Right renal cortex interstitium (tissue), 3 donors: ENCODE measurements around the gene CD300LD. TPM values are rescaled to one million over a fixed set of nuclear protein-coding genes. Genes with fewer than 3 reads are reported as not detected.

ENCODE experiments used
- DNase-seq, 3 donors: peaks; one replicate each; pipeline ENCODE4 v3.0.0-alpha.2; 2013; ENCODE audit warnings: low read depth in 3 of 3, low spot score in 2 of 3
- polyA plus RNA-seq, 3 donors: library from polyadenylated mRNA; unstranded; fragments of 120-200 nt; gene quantifications; one replicate each; pipeline ENCODE4 v1.2.1, GENCODE V29; 2013; ENCODE audit not compliant: insufficient read length in 3 of 3

The CD300LD gene
- polyA plus RNA-seq, 3 donors, result not detected

DNA sequence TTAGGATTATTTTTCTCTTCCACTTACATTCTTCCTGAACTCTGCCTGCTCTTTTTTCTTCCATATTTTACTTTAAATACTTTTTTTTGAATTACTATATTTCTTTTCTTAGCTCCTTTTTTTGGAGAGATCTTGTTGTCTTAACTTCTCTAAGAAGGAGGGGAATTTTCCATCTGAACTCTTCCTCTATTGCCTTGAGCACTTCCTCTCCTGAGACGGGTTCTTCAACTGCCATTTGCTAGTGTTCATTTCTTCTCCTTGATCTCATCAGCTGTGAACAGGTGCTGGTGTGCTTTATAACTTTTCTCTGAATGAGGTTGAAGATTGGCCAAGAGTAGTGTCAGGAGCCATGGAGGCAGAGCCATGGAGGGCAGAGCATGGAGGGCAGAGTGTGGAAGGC, 15.1 kb upstream of the CD300LD start:
- no peak for DNase-seq

DNA sequence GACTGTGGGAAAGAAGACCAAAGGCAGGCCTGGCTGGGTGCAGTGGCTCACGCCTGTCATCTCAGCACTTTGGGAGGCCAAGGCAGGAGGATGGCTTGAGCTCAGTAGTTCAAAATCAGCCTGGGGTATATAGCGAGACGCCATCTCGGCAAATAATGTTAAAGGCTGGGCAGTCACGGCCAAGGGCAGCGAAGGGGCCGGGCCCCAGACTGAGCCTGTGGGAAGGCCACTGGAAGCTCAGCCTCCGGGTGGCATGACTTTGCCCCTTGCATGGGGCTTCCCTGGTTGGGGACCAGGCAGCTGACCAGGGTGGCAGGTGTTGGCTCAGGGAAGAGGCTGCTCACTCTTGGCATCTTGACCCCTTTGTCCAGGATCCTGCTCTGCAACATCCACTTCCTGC, 14.0 kb upstream of the CD300LD start:
- no peak for DNase-seq

DNA sequence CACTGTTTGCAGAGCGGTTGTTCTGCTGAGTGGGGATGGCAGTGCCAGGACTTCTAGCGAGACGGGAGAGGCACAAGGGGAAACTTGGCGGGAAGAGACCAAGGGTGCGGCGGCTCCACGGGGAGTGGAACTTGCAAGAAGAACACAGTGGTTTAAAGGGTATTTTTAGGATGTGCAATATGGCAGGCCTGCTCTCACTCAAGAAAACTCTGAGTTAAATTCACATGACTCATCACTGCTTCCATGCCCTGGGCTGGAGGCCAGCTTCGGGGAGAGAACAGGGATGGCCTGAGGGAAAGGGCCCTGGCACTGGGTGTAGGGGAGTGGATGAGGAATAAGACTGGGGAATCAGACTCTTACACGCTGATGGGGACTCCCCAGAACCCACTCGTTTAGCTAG, 13.3 kb upstream of the CD300LD start:
- DNase-seq, result no peak

DNA sequence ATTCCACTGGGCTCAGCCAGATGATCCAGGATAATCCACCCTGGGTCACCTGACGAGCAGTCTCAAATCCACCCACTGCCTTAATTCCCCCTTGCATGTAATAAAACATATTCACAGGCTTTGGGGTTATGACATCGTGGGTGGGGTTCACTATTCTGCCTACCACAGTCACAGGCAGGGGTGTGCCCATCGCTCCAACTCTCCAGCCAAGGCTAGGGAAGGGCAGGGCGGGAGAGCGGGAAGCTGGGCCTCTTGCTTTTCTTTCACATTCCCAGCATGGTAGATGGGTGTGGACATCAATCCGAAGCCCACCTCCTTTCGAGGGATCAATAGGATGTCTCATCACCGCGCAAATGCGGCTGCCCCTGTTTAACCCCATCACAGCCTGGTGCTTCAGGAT, 12.7 kb upstream of the CD300LD start:
- no peak for DNase-seq

DNA sequence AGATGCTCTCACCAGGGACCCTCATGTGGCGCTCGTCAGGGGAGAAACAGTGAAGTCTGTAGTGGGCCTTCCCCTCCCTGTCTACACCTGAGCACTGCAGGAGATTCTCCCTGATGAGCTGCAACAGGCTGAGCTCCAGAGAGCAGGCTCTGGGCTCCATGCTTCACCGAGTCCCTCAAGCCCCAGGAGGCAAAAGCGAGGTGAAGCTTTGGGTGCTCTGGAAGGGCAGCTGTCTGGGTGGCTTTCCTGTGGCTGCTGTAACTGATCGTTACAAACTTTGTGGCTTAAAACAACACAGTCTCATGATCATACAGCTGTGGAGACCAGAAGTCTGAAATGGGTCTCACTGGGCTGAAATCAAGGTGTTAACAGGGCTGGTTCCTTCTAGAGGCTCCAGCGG, 12.1 kb upstream of the CD300LD start:
- DNase-seq, result no peak

DNA sequence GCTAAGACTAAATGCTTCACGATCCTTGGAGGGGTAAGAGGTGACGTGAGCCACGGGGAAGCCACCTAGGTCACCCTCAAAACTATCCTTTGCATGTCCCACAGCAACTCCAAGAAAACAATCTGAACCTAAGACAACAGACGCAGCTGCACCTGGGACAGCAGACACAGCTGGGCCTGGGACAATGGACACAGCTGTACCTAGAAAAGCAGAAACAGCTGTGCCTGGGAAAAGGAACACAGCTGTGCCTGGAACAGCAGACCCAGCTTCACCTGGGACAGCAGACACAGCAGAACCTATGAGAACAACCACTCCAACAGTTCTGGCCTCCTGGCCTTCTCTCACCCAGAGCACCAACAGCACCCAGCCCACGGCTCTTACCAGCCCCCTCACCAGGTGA, 11.7 kb upstream of the CD300LD start:
- no peak for DNase-seq

DNA sequence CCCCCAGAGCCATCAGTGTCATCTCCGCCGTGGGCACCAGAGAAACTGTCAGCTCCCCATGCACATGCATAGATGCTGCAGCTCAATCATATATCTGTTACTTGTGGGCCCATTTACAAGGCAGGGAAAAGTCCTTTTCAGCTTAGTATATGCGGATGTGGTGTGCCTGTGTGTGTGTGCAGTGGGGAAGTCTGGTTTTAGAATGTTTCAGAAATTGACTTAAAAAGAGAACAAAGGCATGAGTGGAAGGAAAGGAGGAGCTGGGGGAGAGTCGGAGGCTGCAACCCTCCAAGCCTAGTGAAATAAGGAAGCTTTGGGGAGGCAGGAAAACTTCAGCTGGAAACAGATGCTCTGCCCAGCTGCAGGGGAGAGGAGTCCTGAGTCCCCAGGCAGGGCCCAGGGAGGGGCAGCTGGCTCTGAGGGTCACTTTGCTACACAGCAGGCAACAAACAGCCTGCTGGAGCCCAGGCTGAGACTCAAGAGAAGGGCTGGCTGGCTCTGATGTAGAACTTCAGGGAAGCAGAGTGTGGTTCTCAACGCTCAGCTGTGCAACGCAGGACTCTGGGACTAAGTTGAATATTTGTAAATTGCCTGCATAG, 11.1 kb upstream of the CD300LD start:
- no peak for DNase-seq

DNA sequence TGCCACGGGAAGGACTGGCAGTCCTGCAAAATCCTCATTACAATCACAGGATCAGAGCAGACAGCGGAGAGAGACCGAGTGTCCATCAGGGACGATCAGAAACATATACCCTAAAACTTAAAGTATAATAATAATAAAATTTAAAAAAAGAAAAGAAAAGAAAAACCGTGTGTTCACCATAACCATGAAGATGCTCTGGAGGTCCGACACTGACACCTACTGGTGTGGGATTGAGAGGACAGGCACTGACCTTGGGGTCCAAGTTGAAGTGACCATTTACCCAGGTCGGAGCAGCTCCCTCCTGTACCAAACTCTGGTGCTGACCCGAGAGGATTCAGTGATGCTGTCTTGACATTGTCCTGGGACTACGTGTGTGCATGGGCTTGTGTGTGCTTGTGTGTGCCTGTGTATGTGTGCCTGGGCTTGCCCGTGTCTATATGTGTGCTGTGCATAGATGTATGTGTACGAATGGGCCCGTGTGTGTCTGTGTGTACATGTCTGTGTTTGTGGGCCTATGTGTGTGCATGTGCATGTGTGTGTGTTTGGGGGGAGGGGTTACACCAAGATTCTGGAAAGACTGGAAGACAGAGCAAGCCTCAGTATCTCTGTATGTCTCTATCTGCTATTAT, 10.0 kb upstream of the CD300LD start:
- DNase-seq, result no peak

DNA sequence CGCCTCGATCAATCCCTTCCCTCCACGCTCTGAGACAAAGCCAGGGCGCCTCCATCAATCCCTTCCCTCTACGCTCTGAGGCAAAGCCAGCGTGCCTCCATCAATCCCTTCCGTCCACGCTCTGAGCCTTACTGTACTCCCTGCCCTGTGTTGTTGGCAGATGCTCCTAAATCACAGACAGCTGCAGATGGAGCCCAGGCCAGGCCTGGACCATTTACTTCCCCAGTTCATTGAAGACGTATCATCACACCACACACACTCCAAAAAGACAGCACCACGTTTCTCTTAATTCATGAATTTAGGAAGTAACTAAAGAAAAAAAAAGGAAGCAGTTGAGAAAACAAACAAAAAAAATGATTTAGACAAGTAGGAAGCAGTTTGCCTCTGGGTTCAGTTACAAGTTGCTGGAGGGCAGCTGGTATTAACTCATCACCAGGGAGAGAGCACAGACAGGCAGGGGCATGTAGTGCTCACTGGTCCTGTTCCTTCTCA, 7.4 kb upstream of the CD300LD start:
- DNase-seq, result no peak

DNA sequence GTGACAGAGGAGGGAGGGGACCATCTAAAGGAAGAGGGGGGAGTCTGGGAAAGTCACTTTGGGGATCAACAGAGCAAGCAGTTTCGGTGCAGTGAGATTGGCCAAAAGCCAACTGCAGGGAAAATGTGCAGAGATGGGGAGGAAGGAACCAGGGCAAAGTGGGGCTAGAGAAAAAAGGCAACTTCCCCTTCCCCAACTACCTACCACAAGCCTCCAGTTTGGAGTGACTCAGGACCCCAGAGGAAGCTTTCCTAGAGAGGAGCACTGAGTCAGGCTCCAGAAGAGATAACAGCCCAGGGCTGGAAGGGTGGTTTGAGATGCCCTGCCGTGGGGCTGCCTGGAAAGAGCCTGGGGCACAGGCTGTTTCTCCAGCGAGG, 6.9 kb upstream of the CD300LD start:
- DNase-seq, result no peak

DNA sequence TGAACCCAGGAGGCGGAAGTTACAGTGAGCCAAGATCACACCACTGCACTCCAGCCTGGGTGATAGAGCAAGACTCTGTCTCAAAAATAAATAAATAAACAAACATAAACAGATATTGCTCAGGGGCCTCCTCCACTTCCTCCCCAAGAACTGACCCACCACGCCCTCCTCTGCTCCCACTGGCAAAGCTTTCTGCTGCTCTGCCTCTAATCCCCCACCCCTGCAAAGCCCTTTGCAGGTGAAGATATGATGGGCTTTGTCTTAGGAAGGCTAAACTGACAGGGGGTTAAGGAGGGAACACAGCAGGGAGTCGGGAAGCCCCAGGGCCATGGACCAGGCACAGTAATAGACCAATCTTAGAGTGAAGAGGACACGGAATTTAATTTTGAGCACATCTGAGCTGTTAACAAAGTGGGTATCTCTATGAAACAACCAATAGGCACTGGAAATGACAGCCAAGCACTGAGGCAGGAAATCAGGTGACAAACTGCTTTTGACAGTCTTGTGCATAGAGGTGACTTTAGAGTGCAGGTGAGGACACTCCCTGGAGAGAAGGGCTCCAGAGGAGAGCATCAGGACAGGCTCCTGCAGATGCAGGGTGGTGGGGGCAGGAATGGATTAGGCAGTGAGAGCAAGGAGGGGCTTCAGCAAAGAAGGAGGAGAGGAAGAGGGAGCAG, 6.4 kb upstream of the CD300LD start:
- DNase-seq, result no peak

DNA sequence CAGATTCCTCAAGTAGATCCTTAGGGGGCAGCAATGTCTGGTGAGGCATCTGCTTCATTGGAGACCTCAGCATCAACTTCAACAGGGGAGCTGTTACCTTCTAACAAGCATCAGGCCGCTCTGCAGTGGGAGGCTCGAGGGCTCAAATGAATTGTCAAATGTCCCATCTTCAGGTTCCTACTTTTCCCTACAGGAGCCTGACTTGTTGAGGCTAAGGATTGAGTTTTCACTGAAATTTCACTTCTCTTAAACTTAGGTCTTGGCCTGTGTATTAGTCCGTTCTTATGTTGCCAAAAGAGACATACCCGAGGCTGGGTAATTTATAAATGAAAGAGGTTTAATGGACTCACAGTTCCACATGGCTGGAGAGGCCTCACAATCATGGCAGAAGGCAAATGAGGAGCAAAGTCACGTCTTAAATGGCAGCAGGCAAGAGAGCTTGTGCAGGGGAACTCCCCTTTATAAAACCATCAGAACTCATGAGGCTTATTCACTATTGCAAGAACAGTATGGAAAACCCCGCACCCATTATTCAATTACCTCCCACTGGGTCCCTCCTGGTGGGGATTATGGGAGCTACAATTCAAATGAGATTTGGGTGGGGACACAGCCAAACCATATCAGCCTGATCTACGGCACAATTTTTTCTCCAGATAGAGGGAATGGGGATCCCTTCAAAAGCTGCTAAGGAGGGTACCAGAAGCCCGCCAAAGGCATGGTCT, 5.1 kb upstream of the CD300LD start:
- DNase-seq, result no peak

DNA sequence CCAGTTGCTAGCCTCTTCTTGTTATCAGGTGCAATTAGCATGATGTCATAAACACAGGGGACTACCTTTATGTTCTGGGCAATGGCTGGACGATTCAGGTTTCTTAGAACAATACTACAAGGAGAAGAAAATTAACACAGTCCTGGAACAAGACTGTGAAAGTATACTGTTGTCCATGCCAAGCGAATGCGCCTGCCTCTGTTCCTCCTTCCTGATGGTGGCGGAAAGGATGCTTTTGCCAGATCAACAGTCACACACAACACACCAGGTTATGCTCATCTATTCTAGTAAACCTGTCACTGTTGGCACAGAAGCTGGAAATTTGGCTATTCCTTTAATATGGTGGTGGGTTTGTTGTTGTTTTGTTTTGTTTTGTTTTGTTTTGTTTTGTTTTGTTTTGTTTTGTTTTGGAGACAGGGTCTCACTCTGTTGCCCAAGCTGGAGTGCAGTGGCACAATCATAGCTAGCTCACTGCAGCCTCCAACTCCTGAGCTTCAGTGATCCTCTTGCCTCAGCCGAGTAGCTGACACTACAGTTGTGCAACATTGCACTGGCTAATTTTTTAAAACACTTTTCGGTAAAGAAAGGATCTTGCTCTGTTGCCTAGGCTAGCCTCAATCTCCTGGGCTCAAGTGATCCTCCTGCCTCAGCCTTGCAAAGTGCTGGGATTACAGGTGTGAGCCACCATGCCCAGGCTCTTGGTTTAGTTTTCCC, 3.1 kb upstream of the CD300LD start:
- DNase-seq, result no peak

DNA sequence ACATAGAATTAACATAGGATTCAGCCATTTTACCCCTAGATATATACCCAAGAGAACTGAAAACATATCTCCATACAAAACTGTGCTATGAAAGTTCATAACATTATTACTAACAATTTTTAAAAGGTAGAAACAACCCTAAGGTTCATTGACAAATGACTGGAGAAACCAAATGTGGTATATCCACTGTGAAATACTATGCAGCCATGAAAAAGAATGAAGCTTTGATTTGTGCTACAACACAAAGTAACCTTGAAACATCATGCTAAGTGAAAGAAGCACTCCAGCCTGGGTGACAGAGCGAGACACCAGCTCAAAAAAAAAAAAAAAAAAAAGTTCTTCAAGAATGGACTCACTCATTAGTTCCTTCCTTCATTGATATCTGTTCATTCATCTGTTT, 580 bp downstream of the CD300LD start:
- DNase-seq, result no peak

DNA sequence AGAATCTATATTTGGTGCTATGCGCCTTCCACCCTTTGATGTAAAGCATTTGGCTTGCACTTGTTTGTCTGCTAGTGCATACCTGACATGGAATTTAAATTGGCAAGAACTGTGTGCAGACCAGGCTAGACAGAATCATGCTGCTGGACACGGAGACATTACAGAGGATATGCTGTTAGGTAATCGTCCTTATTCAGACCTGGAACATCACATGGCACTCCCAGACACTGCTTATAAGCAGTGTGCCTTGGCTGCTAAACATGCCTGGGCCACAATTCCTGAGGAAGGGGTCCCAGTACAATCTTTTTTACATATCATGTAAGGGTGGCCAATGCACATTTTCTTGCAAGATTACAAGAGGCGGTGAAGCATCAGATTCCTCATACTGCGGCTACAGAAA, 6.4 kb downstream of the CD300LD start:
- DNase-seq, result no peak

DNA sequence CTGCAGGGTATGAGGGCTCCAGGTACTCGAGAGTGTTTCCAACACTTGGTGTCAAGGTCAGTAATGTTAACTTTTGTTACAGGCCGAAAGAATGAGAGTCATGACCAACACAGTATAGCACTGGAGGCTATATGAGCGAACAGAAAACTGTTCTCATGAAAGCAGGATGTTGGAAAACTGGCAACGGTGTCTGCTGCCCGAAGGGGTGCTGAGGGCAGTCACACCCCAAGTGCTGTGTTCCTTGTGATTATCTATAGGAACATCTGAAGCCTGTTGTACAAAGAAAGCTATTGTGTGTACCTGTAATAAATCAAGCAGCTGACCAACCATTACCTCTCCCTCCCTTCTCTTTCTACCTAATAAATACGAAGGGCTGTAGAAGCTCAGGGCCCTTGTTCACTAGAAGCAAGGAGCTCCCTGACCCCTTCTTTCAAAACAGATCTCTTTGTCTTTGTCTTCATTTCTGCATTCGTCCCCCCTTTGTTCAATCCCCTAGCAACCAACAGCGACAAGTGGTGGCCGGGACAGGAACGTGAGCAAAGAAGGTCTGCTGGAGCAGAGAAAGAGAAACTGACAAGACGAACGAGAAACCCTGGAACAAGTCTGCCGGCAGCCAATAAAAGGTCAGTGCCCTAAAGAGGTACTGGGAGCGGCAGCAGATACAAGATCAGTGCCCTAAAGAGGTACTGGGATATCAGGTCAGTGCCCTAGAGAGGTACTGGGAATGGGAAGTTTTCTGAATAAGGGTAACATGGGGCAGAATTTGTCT, 7.6 kb downstream of the CD300LD start:
- DNase-seq, result no peak

DNA sequence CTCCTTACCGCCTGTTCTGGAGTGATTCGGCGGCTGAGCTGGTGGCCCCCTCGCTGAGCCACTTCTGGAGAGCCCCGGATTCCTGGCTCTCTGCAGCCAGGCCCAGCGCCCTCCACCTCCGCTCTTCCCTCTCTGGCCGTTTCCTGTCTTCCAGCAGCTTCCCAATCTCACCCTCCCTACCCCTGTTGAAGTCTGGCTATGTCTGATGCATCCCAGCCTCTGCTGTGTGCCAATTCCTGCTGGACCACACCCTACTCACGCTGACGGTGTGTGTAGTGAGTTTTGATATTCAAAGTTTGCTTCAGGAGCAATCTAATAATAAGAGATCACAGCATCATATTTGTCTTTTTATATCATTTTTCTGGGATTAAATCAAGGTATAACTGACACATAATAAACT, 9.4 kb downstream of the CD300LD start:
- DNase-seq, result no peak

DNA sequence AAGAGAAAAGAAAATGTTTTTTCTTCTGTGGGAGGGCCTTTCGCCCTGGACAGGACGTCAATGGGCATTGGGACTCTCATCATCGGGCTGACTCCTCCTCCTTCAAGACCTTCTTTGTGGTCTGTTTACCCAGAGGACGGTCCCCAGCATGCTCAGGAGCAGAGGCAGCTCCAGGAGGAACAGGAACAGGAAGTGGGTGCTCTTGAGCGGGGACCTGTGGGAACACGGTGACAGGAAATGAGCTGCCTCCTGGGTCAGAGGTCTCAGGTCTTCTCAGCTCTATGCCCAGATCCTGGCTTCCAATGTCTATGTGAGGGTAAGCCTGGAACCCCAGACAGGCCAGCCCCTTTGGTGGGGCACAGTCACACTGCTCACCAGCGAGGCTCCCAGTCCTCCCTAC, 12.2 kb downstream of the CD300LD start:
- DNase-seq, result no peak

DNA sequence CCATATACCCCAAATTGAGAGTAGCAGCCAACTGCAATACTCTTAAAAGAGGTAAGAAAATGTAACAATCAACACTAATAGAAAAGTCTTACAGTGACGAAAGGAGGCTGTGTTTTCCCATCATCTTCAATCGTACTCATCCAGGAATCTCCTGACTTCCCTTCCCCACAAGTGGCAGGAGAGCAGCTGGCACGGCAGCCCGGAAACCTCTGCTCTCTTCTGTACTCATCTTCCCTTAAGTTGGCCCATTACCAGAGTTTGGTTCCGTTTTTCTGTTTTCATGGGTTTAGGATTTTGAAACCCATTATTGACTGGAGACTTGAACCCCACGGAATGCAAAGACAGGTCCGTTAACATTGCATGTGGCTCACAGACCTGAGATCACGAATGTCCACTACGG, 13.1 kb downstream of the CD300LD start:
- no peak for DNase-seq

DNA sequence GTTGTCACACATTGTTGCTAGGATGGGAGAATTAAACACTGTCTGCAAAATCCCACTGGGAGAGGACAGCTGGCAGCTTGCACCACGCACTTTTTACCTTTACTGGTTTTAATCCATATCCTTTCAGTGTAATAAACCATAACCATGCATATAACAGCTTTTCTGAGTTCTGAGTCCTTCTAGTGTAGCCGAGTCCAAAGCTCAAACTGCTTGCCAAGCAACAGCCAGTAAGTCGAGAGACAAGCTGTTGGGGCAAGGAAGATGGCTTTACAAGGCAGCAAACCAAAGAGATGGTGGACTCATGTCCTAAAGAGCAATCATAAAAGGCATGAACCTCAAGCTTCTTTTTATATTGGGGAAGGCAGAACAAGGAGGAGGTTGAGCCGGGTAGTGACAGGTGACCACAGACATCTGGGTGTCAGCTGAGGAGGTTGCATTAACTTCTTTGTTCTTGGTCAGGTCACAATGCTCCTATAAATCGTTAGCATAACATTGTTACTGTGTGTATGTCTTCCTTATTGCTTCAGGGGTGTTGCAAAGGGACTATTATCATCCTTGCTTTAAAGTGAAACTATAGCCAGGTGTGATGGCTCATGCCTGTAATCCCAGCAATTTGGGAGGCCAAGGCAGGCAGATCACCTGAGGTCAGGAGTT, 17.5 kb downstream of the CD300LD start:
- DNase-seq, result no peak
